Spinal cord (tissue), 10 donors: ENCODE results near the gene PA2G4. TPM values are rescaled to one million over a fixed set of nuclear protein-coding genes. Genes with fewer than 3 reads are reported as not detected.

Experiments
- DNase-seq, 6 donors: peaks; one replicate each; pipeline versions ENCODE4 v3.0.0 to v3.0.0-alpha.2; 2013 to 2015; ENCODE audit warnings: low spot score in 6 of 6, low read depth in 4 of 6
- H3K27ac ChIP-seq: one replicate; pipeline ENCODE4 v1.5.1; 2013; ENCODE audit warnings: low read depth, low read length, control low read depth
- H3K27me3 ChIP-seq: one replicate; pipeline ENCODE4 v1.6.1; 2013; ENCODE audit warnings: low read length; ENCODE audit not compliant: control insufficient read depth, insufficient read depth
- H3K36me3 ChIP-seq: one replicate; pipeline ENCODE4 v1.6.1; 2013; ENCODE audit warnings: low read length; ENCODE audit not compliant: control insufficient read depth, insufficient read depth
- H3K4me1 ChIP-seq: one replicate; pipeline ENCODE4 v1.6.1; 2013; ENCODE audit warnings: low read length; ENCODE audit not compliant: control insufficient read depth, insufficient read depth
- H3K4me3 ChIP-seq: one replicate; pipeline ENCODE4 v1.5.1; 2013; ENCODE audit warnings: low read depth, low read length, control low read depth
- H3K9me3 ChIP-seq: one replicate; pipeline ENCODE4 v1.6.1; 2013; ENCODE audit warnings: low read length; ENCODE audit not compliant: control insufficient read depth, insufficient read depth
- WGBS: methylation state at CpG from one replicate; pipeline ENCODE4 v1.1.5; 2013; ENCODE audit warnings: missing lambda C conversion rate; ENCODE audit not compliant: insufficient coverage; 5-methylcytosine and 5-hydroxymethylcytosine counted together
- polyA plus RNA-seq, 2 donors: library from polyadenylated mRNA; unstranded; fragments of 120-200 nt; gene quantifications; one replicate each; pipeline ENCODE4 v1.2.1, GENCODE V29; 2013; ENCODE audit not compliant: insufficient read length in 2 of 2
- total RNA-seq, 2 donors: library from RNA; depleted of rRNA in 1 of 2; stranded (reverse); fragments of 120-200 nt in 1 of 2; fragments of >200 nt in 1 of 2; gene quantifications; one replicate each; pipeline versions ENCODE4 v1.2.3 to v1.2.4, GENCODE V29; 2013 to 2014
- donor health status: healthy.

Gene PA2G4
- total and polyA plus RNA-seq, 4 donors: 63.6 to 126 (median 114) TPM

- H3K36me3 ChIP-seq: peaks cover 50% of the 10 kb centered on the region
- no peak for DNase-seq
- WGBS: 73% methylated on average over 22 of the region's 22 CpGs
- no peaks in the 10 kb centered on the region for H3K9me3 ChIP-seq
- H3K4me1 ChIP-seq: peaks cover 30% of the 10 kb centered on the region
- no peaks in the 10 kb centered on the region for H3K27me3 ChIP-seq
- no peak overlapping the region for H3K27ac ChIP-seq
- peak overlapping the region; percentile 91 for H3K4me3 ChIP-seq
These were observed 25.7 kb downstream of the PA2G4 start for GRCh38 chr12:56129942-56130495.

DNA sequence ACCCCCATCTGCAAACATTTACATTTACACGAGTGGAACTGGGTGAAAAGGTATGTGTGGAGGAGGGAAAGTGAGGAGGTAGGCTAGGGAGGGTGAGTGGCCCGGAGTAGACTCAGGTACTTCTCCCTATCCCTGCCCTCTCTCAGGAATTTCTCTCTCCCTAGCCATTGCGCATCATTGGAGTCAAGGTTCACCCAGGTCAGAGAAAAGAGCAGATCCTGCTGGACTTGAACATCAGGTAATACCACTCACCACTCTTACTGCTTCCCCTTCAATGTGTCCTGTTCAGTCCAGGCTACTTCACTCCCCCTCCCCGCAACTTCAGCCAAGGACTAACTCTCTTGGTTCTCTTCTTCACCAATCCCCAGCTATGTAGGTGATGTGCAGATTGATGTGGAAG, 26.5 kb downstream of the PA2G4 start:
- Histone ChIP-seq H3K27me3 (no peaks in the 10 kb centered on the region), H3K9me3 (no peaks in the 10 kb centered on the region), H3K27ac (no peak overlapping the region), H3K4me3 (no peak overlapping the region), H3K36me3 (peaks cover 53% of the 10 kb centered on the region), H3K4me1 (peaks cover 30% of the 10 kb centered on the region)
- WGBS: 100% methylated on average over 1 of the region's 4 CpGs
- DNase-seq: no peak

GRCh38 chr12:56134897-56135296, 30.5 kb downstream of the PA2G4 start:
- Histone ChIP-seq H3K4me1 (peaks cover 7% of the 10 kb centered on the region), H3K27ac (no peak overlapping the region), H3K9me3 (no peaks in the 10 kb centered on the region), H3K27me3 (no peaks in the 10 kb centered on the region), H3K4me3 (no peak overlapping the region), H3K36me3 (peaks cover 91% of the 10 kb centered on the region)
- DNase-seq: no peak
- WGBS: 96% methylated on average over 4 of the region's 6 CpGs

DNA sequence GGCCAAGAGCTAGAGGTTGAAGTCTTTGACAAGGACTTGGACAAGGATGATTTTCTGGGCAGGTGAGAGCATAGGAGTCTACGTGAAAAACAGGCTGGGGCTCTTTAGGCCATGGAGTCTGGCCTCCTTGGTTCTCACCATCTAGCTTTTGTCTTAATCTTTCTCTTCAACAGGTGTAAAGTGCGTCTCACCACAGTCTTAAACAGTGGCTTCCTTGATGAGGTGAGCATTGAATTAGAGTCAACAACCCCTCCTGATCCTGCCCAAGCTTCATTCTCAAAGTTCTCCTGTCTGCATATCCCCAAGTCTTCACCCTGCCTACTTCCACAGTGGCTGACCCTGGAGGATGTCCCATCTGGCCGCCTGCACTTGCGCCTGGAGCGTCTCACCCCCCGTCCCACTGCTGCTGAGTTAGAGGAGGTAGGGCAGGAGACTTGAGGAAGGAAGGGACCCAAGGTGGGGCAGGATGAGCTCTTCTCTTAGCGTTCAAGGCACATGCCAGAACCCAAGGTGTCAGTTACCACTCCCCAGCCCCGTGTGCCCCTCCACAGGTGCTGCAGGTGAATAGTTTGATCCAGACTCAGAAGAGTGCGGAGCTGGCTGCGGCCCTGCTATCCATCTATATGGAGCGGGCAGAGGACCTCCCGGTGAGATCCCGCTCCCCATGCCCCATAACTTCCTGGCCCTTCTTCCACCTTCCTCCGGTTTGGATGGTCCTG, 33.7 kb downstream of the PA2G4 start:
- no peaks in the 10 kb centered on the region for H3K4me1 ChIP-seq
- no peak for DNase-seq
- H3K36me3 ChIP-seq: peaks cover 86% of the 10 kb centered on the region
- no peak overlapping the region for H3K27ac ChIP-seq
- H3K9me3 ChIP-seq: no peaks in the 10 kb centered on the region
- no peaks in the 10 kb centered on the region for H3K27me3 ChIP-seq
- no peak overlapping the region for H3K4me3 ChIP-seq
- WGBS: 95% methylated on average over 5 of the region's 14 CpGs

DNA sequence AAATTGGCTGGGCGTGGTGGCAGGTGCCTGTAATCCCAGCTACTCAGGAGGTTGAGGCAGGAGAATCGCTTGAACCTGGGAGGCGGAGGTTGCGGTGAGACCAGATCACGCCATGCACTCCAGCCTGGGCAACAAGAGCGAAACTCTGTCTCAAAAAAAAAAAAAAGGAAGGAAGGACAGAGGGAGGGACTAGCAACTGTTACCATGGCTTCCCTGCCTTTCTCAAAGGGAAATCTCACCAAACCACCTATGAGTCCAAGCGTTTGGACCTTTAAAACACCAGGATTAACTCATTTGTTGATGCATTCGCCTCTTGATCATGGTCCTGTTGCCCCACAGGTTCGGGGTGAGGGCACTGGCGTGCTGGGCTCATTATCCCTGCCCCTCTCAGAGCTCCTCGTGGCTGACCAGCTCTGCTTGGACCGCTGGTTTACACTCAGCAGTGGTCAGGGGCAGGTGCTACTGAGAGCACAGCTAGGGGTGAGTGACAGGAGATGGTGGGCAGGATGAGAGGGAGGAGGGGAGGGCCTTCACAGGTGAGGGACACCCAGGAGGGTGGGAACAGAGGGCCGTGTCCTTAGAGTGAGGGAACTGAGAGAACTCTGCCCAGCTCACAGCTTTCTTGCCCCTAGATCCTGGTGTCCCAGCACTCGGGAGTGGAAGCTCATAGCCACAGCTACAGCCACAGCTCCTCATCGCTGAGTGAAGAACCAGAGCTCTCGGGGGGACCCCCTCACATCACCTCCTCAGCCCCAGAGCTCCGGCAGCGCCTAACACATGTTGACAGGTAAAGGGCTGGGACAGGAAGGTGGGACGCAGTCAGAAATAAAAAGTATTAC, 37.8 kb downstream of the PA2G4 start:
- 89% methylated on average over 9 of the region's 19 CpGs for WGBS
- H3K36me3 ChIP-seq: peaks cover 59% of the 10 kb centered on the region

DNA sequence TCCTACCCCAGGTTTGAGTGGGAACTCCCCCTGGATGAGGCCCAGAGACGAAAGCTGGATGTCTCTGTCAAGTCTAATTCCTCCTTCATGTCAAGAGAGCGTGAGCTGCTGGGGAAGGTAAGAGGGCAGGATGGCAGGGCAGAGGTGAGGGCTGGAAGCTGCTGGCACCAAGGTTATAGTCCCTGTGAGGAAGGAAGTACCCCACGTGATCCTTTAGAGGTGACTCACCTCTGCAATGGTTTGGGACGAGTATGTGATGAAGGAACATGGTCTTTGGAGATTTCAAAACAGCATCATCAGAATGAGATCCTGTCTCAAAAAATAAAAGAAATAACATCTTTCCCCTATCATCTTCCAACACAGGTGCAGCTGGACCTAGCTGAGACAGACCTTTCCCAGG, 38.9 kb downstream of the PA2G4 start:
- WGBS: 100% methylated on average over 1 of the region's 4 CpGs
- no peak for DNase-seq
- H3K27me3 ChIP-seq: no peaks in the 10 kb centered on the region
- no peak overlapping the region for H3K4me3 ChIP-seq
- H3K4me1 ChIP-seq: no peaks in the 10 kb centered on the region
- H3K36me3 ChIP-seq: peaks cover 49% of the 10 kb centered on the region
- H3K27ac ChIP-seq: no peak overlapping the region
- no peaks in the 10 kb centered on the region for H3K9me3 ChIP-seq

More for the DNA sequence above, 37.8 kb downstream of the PA2G4 start:
- no peak overlapping the region for H3K27ac ChIP-seq
- H3K4me1 ChIP-seq: no peaks in the 10 kb centered on the region
- H3K27me3 ChIP-seq: no peaks in the 10 kb centered on the region
- H3K4me3 ChIP-seq: no peak overlapping the region
- DNase-seq: no peak
- no peaks in the 10 kb centered on the region for H3K9me3 ChIP-seq

DNA sequence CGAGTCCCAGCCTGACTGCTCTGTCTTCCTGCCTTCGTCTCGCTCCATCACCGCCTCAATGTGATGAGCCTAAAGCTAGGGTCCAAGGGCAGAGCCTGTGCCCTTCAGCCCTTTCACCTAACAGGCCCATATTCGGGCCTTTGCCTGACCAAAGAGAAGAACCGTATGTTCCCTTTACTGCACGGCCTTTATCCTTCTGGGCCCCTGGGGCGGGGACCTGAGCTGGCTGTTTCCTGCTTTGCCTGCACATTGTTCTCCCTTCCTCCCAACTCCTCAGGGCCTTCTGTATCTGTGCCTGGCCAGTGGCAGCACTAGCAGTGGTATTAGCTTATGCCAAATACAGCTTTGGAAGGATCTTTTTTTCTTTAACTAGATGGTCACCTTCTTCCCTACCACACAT, 39.5 kb downstream of the PA2G4 start:
- Histone ChIP-seq H3K4me1 (no peaks in the 10 kb centered on the region), H3K27ac (peak overlapping the region; percentile 25), H3K9me3 (no peaks in the 10 kb centered on the region), H3K27me3 (no peaks in the 10 kb centered on the region), H3K4me3 (no peak overlapping the region), H3K36me3 (peaks cover 44% of the 10 kb centered on the region)
- 77% methylated on average over 8 of the region's 8 CpGs for WGBS
- no peak for DNase-seq

GRCh38 chr12:56145217-56145616, 40.9 kb downstream of the PA2G4 start:
- Histone ChIP-seq H3K27ac (no peak overlapping the region), H3K9me3 (no peaks in the 10 kb centered on the region), H3K4me3 (no peak overlapping the region), H3K4me1 (no peaks in the 10 kb centered on the region), H3K27me3 (no peaks in the 10 kb centered on the region), H3K36me3 (peaks cover 33% of the 10 kb centered on the region)
- DNase-seq: no peak
- no CpG with 5 or more reads among the region's 3 CpGs for WGBS

DNA sequence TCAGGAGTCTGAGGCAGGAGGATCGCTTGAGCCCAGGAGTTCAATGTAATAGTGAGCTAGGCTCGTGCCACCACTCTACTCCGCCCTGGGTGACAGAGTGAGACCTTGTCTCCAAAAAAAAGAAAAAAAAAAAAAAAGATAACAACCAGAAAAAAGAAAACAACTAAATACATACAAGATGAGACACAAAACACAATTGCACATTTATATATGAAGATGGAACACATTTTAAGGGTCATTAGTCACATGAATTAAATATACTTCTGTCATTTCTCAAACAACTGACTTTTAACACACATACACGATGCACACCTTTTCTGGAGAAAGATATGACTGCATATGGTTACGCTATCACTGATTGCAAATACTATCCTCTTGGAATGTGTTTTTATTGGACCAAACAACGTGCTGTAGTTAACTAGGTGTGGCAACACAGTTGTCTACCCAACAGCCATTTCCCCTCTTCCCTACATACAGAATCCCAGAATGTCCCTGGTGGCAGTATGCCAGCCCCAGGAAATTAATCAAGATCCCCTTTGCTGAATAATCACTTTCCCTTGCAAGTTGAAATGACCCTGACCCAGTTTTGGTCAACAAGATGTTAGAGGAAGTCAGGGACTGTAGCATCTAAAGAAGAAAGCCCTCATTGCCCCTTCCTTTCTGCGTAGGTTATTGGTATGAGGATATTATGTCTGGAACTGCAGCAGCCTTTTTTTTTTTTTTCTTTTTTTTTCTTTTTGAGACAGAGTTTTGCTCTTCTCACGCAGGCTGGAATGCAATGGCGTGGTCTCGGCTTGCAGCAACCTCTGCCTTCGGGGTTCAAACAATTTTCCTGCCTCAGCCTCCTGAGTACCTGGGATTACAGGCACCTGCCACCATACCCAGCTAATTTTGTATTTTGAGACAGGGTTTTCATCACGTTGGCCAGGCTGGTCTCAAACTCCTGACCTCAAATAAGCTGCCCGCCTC, 42.4 kb downstream of the PA2G4 start:
- Histone ChIP-seq H3K27me3 (no peaks in the 10 kb centered on the region), H3K4me1 (peaks cover 7% of the 10 kb centered on the region), H3K9me3 (no peaks in the 10 kb centered on the region), H3K36me3 (peaks cover 25% of the 10 kb centered on the region), H3K4me3 (no peak overlapping the region), H3K27ac (peak overlapping the region; percentile 16)
- 89% methylated on average over 5 of the region's 13 CpGs for WGBS
- peak in 1 of 6 donors; percentile 50 for DNase-seq
